Measurements from ENCODE around the gene PALLD. TPM values are rescaled to one million over a fixed set of nuclear protein-coding genes. Genes with fewer than 3 reads are reported as not detected.

PALLD gene
- total RNA-seq, 5 donors from 2014 or later (not counting 1 experiment from before 2014, with no cell fraction given): 0.56 to 1.9 (median 0.93) TPM

DNA sequence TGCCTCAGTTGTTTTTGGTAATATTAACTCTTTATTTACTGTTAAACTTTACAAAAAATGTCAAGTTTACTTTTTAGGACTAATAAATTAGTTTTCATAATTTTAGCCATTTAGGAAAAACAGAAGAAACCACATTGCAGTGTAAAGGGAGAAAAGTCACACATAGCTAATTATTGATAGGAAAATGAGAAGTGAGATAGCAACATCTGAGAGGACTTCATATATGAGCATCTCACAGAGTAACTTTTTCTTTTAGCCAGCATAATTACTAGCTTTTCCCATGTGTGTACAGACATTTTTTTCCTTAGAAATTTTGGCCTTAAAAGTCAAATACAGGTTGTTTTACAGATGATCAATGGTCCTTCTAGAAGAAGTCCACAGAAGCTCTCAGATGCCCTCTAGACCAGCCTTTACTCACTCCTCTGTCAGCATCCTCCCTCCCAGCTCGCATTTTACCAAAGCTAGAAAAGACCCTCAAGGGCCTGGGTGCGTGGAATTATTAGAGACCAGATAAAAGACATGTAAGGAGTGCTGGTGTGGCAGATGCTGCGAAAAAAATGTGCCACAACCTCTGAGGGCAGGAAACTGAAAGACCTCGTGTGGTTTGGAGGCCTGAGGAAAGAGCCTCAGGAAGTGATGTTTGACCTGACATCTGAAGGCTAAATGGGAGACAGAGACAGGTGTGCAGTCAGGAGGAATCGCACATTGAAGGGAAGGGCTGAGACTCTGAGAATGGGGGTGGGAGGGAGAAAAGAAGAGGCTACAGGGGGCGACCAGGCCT, 356.3 kb downstream of the PALLD start:
- ChIA-PET POLR2A (no interaction called here), CTCF (interaction anchor here in 1 of 2 donors (0.5 kb wide), 1 partner anchor 8 kb away, joined by 3 read pairs; no protein-coding TSS in a partner anchor)
- no peak for ATAC-seq (replicated peaks in 1 of 4)
- no peaks in the 10 kb centered on the region for H3K36me3 ChIP-seq (ENCODE audit: control insufficient read depth in 2 of 2, extremely low read depth in 1 of 2, insufficient read depth in 1 of 2, low read length in 1 of 2)
- H3K27ac ChIP-seq (ENCODE audit: low read length): no peak overlapping the region
- peaks cover 0 to 2% (median 0%) of the 10 kb centered on the region in 3 donors for H3K9me3 Mint-ChIP-seq
- WGBS (ENCODE audit: insufficient coverage): 6% methylated on average over 4 of the region's 6 CpGs
- H3K27ac Mint-ChIP-seq: no peak overlapping the region
- no peak overlapping the region for H3K4me3 Mint-ChIP-seq
- no peak overlapping the region for H3K4me3 ChIP-seq (ENCODE audit: control insufficient read depth in 1 of 2, extremely low read depth in 1 of 2, low read length in 1 of 2)
- no peaks in the 10 kb centered on the region for H3K9me3 ChIP-seq
- H3K4me1 Mint-ChIP-seq: peaks cover 13 to 20% (median 13%) of the 10 kb centered on the region in 3 donors
- H3K36me3 Mint-ChIP-seq: no peaks in the 10 kb centered on the region
- H3K27me3 ChIP-seq (replicated peaks in 1 of 2; ENCODE audit: control insufficient read depth in 2 of 2, extremely low read depth in 1 of 2, insufficient read depth in 2 of 2, low read length in 1 of 2): no peaks in the 10 kb centered on the region
- H3K4me1 ChIP-seq (ENCODE audit: control insufficient read depth in 1 of 2, extremely low read depth in 1 of 2, insufficient read depth in 2 of 2, low read length in 2 of 2): peaks cover 0 to 6% of the 10 kb centered on the region in 2 experiments
- no peak for DNase-seq
- peaks cover 1 to 5% of the 10 kb centered on the region in 2 donors for H3K27me3 Mint-ChIP-seq

DNA sequence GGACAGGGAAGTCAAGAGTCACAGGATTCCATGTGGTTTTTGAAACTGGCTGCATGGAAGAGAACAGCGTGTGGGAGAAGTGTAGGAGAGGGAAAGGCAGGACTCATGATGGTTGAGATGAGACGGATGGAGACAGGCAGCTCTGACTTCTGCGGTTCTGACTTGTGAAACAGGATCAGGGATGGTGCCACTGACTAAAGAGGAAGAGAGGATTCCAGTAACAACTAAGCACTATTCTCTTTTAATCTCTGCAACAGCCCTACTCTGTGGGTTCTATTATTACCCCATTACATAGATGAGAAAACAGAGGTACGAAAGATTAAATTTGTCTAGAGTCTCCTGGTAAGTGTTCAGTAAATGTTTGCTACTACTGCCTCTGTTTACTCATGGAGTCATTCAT, 356.9 kb downstream of the PALLD start:
- no peak overlapping the region for H3K27ac ChIP-seq (ENCODE audit: low read length)
- no peak for DNase-seq
- no CpG with 5 or more reads among the region's 4 CpGs for WGBS (ENCODE audit: insufficient coverage)

DNA sequence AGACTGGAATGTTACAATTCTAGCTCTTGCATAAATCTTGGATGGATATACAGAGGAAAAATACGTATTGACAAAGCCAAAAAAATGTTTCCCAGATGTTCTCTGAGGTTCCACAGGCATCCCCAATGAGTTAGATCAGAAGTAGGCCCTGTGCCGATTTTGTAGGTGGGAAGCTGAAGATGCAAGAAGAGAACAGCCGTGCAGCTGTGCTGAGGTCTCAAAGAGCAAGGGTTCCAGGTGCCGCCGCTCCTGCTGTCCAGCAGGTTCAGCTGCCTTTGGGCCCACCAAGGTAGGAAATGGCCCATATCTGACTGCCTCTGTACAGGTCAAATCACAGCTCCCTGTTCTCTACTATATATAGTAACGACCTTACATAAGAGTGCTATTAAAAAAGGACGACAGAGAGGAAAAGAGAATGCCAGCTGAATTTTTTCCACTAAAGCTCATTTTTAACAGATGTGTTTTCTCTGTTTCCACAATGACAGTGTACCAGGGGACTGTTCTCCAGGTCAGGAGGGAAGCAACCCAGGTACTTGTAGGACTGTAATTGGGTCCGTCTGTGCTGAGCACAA, 357.6 kb downstream of the PALLD start:
- no peak overlapping the region for H3K4me3 ChIP-seq (ENCODE audit: control insufficient read depth in 1 of 2, extremely low read depth in 1 of 2, low read length in 1 of 2)
- DNase-seq (no peak), ATAC-seq (replicated peaks in 1 of 4) (no peak)
- Mint-ChIP-seq H3K36me3 (peaks cover 3% of the 10 kb centered on the region), H3K27me3 (peaks cover 0 to 1% of the 10 kb centered on the region in 2 donors), H3K4me3 (no peak overlapping the region), H3K27ac (no peak overlapping the region), H3K9me3 (peaks cover 0 to 2% (median 0%) of the 10 kb centered on the region in 3 donors), H3K4me1 (peaks cover 7 to 12% (median 7%) of the 10 kb centered on the region in 3 donors)
- 88% methylated on average over 1 of the region's 8 CpGs for WGBS (ENCODE audit: insufficient coverage)
- peaks cover 0 to 6% of the 10 kb centered on the region in 2 experiments for H3K4me1 ChIP-seq (ENCODE audit: control insufficient read depth in 1 of 2, extremely low read depth in 1 of 2, insufficient read depth in 2 of 2, low read length in 2 of 2)
- H3K36me3 ChIP-seq (ENCODE audit: control insufficient read depth in 2 of 2, extremely low read depth in 1 of 2, insufficient read depth in 1 of 2, low read length in 1 of 2): no peaks in the 10 kb centered on the region
- H3K27ac ChIP-seq (ENCODE audit: low read length): no peak overlapping the region
- POLR2A ChIA-PET: no interaction called here
- no peaks in the 10 kb centered on the region for H3K9me3 ChIP-seq
- no peaks in the 10 kb centered on the region for H3K27me3 ChIP-seq (replicated peaks in 1 of 2; ENCODE audit: control insufficient read depth in 2 of 2, extremely low read depth in 1 of 2, insufficient read depth in 2 of 2, low read length in 1 of 2)
- CTCF ChIA-PET: no interaction called here

More for the DNA sequence above, 356.9 kb downstream of the PALLD start:
- peaks cover 0 to 2% (median 0%) of the 10 kb centered on the region in 3 donors for H3K9me3 Mint-ChIP-seq
- no peak for ATAC-seq (replicated peaks in 1 of 4)
- peaks cover 10 to 18% (median 10%) of the 10 kb centered on the region in 3 donors for H3K4me1 Mint-ChIP-seq
- H3K4me1 ChIP-seq (ENCODE audit: control insufficient read depth in 1 of 2, extremely low read depth in 1 of 2, insufficient read depth in 2 of 2, low read length in 2 of 2): peaks cover 0 to 6% of the 10 kb centered on the region in 2 experiments
- POLR2A ChIA-PET: no interaction called here
- H3K36me3 Mint-ChIP-seq: no peaks in the 10 kb centered on the region
- no peak overlapping the region for H3K4me3 ChIP-seq (ENCODE audit: control insufficient read depth in 1 of 2, extremely low read depth in 1 of 2, low read length in 1 of 2)
- H3K27me3 Mint-ChIP-seq: peaks cover 1 to 5% of the 10 kb centered on the region in 2 donors
- no peak overlapping the region for H3K27ac Mint-ChIP-seq
- no peaks in the 10 kb centered on the region for H3K9me3 ChIP-seq
- H3K36me3 ChIP-seq (ENCODE audit: control insufficient read depth in 2 of 2, extremely low read depth in 1 of 2, insufficient read depth in 1 of 2, low read length in 1 of 2): no peaks in the 10 kb centered on the region
- CTCF ChIA-PET: no interaction called here
- no peaks in the 10 kb centered on the region for H3K27me3 ChIP-seq (replicated peaks in 1 of 2; ENCODE audit: control insufficient read depth in 2 of 2, extremely low read depth in 1 of 2, insufficient read depth in 2 of 2, low read length in 1 of 2)
- H3K4me3 Mint-ChIP-seq: no peak overlapping the region

DNA sequence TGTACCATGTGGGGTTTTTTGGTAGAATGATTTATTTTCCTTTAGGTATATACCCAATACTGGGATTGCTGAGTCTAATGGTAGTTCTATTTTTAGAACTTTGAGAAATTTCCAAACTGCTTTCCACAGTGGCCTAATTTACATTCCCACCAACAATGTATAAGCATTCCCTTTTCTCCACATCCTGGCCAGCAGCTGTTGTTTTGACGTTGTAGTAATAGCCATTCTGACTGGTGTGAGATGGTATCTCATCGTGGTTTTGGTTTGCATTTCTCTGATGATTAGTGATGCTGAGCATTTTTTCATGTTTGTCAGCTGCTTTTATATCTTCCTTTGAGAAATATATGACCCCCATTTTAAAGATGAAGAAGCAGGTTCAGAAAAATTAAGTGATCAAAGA, 359.5 kb downstream of the PALLD start:
- ATAC-seq (replicated peaks in 1 of 4): no peak
- H3K36me3 Mint-ChIP-seq: peaks cover 3% of the 10 kb centered on the region
- POLR2A ChIA-PET: no interaction called here

DNA sequence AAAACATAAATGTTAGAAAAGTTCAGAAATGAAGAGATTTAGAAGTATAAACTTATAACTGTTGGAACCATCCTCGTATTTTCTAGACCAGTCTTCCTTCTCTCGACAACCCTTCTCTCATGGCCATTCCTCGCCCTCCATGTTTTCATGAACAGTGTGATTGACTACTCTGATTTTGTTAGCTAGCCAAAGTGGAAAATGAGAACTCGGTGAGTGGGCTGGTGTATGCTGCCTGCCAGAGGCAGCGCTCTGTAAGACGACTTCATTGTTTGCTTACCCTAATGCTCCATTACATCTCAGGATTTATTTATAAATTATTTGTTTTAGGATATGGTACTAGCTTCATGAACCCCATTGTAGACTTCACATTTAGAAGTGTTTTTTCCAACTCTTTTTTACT, 360.2 kb downstream of the PALLD start:
- DNase-seq (no peak), ATAC-seq (replicated peaks in 1 of 4) (no peak)
- WGBS (ENCODE audit: insufficient coverage): no CpG with 5 or more reads among the region's 6 CpGs
- Mint-ChIP-seq H3K4me1 (peaks cover 7 to 11% (median 7%) of the 10 kb centered on the region in 3 donors), H3K27ac (no peak overlapping the region), H3K4me3 (no peak overlapping the region), H3K27me3 (peaks cover 0 to 4% of the 10 kb centered on the region in 2 donors), H3K9me3 (peaks cover 0 to 2% (median 0%) of the 10 kb centered on the region in 3 donors), H3K36me3 (peaks cover 3% of the 10 kb centered on the region)
- POLR2A ChIA-PET: interaction anchor here in 1 of 2 donors (0.6 to 0.7 kb wide), 2 partner anchors 8 to 804 kb away, joined by 3 read pairs; no protein-coding TSS in a partner anchor
- CTCF ChIA-PET: no interaction called here
- Histone ChIP-seq H3K4me1 (ENCODE audit: control insufficient read depth in 1 of 2, extremely low read depth in 1 of 2, insufficient read depth in 2 of 2, low read length in 2 of 2) (peaks cover 0 to 6% of the 10 kb centered on the region in 2 experiments), H3K27me3 (replicated peaks in 1 of 2; ENCODE audit: control insufficient read depth in 2 of 2, extremely low read depth in 1 of 2, insufficient read depth in 2 of 2, low read length in 1 of 2) (peaks cover 0 to 4% of the 10 kb centered on the region in 2 experiments), H3K9me3 (no peaks in the 10 kb centered on the region), H3K27ac (ENCODE audit: low read length) (no peak overlapping the region), H3K36me3 (ENCODE audit: control insufficient read depth in 2 of 2, extremely low read depth in 1 of 2, insufficient read depth in 1 of 2, low read length in 1 of 2) (no peaks in the 10 kb centered on the region), H3K4me3 (ENCODE audit: control insufficient read depth in 1 of 2, extremely low read depth in 1 of 2, low read length in 1 of 2) (no peak overlapping the region)

More for the DNA sequence above, 359.5 kb downstream of the PALLD start:
- peaks cover 0 to 2% (median 0%) of the 10 kb centered on the region in 3 donors for H3K9me3 Mint-ChIP-seq
- no CpG with 5 or more reads among the region's 2 CpGs for WGBS (ENCODE audit: insufficient coverage)
- H3K4me3 ChIP-seq (ENCODE audit: control insufficient read depth in 1 of 2, extremely low read depth in 1 of 2, low read length in 1 of 2): no peak overlapping the region
- no peaks in the 10 kb centered on the region for H3K9me3 ChIP-seq
- CTCF ChIA-PET: no interaction called here
- H3K27me3 Mint-ChIP-seq: peaks cover 0 to 4% of the 10 kb centered on the region in 2 donors
- no peak overlapping the region for H3K27ac Mint-ChIP-seq
- no peak overlapping the region for H3K27ac ChIP-seq (ENCODE audit: low read length)
- H3K27me3 ChIP-seq (replicated peaks in 1 of 2; ENCODE audit: control insufficient read depth in 2 of 2, extremely low read depth in 1 of 2, insufficient read depth in 2 of 2, low read length in 1 of 2): peaks cover 0 to 4% of the 10 kb centered on the region in 2 experiments
- H3K4me1 ChIP-seq (ENCODE audit: control insufficient read depth in 1 of 2, extremely low read depth in 1 of 2, insufficient read depth in 2 of 2, low read length in 2 of 2): peaks cover 0 to 6% of the 10 kb centered on the region in 2 experiments
- peaks cover 7 to 11% (median 7%) of the 10 kb centered on the region in 3 donors for H3K4me1 Mint-ChIP-seq
- no peak overlapping the region for H3K4me3 Mint-ChIP-seq
- H3K36me3 ChIP-seq (ENCODE audit: control insufficient read depth in 2 of 2, extremely low read depth in 1 of 2, insufficient read depth in 1 of 2, low read length in 1 of 2): no peaks in the 10 kb centered on the region
- no peak for DNase-seq

DNA sequence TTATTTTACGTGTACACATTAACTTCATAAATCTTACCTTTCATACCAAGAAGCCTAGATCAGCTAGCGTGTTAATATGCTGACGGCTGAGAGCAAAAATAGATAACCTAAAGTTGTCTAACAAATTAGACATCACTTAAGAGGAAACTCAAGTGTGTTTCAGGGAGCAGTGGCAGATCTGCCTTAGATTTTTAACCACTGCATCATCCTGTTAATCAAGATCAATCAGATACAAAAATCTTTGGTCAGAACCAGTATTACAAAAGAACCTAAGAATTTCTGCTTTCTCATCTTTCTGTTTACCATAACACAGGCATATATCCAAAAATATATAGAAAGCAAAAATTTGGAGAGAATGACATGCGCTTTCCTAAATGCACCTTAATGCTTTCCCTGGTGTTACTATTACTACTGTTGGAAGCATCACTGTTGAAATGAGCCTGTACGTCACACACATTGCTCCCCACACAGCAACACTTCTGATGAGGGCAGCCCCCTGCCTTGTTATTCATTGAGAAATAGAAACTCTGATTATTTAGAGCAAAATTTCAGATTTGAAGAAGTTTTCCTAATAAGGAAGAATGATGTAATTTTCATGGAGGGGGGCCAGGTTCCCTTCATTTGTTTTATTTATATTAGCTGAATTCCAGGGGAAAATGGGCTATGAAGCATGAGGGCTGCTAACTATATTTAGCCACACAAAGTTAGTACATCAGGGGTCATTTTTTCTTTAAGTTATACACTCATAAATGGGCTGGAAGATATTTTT, 360.9 kb downstream of the PALLD start:
- peaks cover 3% of the 10 kb centered on the region for H3K36me3 Mint-ChIP-seq
- CTCF ChIA-PET: no interaction called here
- POLR2A ChIA-PET: no interaction called here

More for the DNA sequence above, 360.9 kb downstream of the PALLD start:
- DNase-seq (no peak), ATAC-seq (replicated peaks in 1 of 4) (no peak)
- no peak overlapping the region for H3K4me3 ChIP-seq (ENCODE audit: control insufficient read depth in 1 of 2, extremely low read depth in 1 of 2, low read length in 1 of 2)
- Mint-ChIP-seq H3K27me3 (peaks cover 0 to 4% of the 10 kb centered on the region in 2 donors), H3K9me3 (peaks cover 0 to 2% (median 0%) of the 10 kb centered on the region in 3 donors), H3K4me1 (peaks cover 7 to 11% (median 7%) of the 10 kb centered on the region in 3 donors), H3K27ac (no peak overlapping the region), H3K4me3 (no peak overlapping the region)
- no CpG with 5 or more reads among the region's 5 CpGs for WGBS (ENCODE audit: insufficient coverage)
- H3K36me3 ChIP-seq (ENCODE audit: control insufficient read depth in 2 of 2, extremely low read depth in 1 of 2, insufficient read depth in 1 of 2, low read length in 1 of 2): no peaks in the 10 kb centered on the region
- no peak overlapping the region for H3K27ac ChIP-seq (ENCODE audit: low read length)
- H3K4me1 ChIP-seq (ENCODE audit: control insufficient read depth in 1 of 2, extremely low read depth in 1 of 2, insufficient read depth in 2 of 2, low read length in 2 of 2): peaks cover 0 to 6% of the 10 kb centered on the region in 2 experiments
- H3K9me3 ChIP-seq: no peaks in the 10 kb centered on the region
- H3K27me3 ChIP-seq (replicated peaks in 1 of 2; ENCODE audit: control insufficient read depth in 2 of 2, extremely low read depth in 1 of 2, insufficient read depth in 2 of 2, low read length in 1 of 2): peaks cover 0 to 4% of the 10 kb centered on the region in 2 experiments
